ENCODE data around the gene CDK7.

The CDK7 gene

DNA sequence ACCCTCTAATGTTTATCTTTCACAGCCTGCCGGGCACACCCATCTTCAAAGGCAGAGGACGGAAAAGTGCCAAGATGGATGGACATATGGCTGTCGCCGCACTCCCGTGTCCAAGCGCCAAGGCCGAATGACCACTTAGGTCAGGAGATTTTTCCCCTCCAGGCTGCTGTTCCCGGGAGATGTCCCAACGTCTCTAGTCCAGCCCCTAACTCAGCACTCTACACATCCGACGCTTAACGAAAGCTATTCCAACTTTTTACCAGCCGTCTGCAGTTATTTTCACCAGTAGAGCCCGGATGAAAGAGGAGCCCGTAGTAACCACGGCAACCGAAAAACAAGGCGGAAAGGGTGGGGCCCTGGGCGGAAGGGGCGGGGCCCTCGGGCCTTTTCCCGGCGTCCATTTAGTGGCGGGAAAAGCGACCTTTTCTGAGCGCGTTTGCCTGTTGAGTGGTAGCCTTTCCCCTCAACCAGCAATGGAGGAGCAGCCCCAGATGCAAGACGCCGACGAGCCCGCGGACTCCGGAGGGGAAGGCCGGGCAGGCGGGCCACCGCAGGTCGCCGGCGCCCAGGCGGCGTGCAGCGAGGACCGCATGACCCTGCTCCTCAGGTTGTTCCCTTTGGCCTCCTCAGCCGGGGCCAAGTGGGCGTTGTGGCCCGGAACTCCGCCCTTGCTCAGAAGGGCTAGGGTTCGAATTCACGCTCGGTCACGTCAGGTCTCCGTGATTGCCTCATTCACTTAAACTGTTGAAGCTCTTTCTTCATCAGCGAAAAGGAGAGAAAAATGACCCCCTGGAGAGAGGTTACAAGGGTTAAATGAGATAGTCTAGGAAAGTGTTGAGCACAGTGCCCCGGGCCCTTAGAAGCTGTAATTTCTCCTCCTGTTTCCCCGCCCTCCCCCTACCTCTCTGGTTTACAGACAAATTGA, 45.3 kb upstream of the CDK7 start, which contains the start of gene CENPH (continued):
- TF ChIP-seq, protein P1, sequence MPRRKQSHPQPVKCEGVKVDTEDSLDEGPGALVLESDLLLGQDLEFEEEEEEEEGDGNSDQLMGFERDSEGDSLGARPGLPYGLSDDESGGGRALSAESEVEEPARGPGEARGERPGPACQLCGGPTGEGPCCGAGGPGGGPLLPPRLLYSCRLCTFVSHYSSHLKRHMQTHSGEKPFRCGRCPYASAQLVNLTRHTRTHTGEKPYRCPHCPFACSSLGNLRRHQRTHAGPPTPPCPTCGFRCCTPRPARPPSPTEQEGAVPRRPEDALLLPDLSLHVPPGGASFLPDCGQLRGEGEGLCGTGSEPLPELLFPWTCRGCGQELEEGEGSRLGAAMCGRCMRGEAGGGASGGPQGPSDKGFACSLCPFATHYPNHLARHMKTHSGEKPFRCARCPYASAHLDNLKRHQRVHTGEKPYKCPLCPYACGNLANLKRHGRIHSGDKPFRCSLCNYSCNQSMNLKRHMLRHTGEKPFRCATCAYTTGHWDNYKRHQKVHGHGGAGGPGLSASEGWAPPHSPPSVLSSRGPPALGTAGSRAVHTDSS (tag by site-specific recombination; IDR thresholded peaks at IDR 0.05): no peak
- no peak for TF ChIP-seq ZBTB10 (tag by site-specific recombination; IDR thresholded peaks at IDR 0.05)
- TF ChIP-seq ZNF747 (tag by site-specific recombination; IDR thresholded peaks at IDR 0.05): no peak
- TF ChIP-seq ZNF621 (tag by site-specific recombination; IDR thresholded peaks at IDR 0.05): no peak
- TF ChIP-seq, protein P2, sequence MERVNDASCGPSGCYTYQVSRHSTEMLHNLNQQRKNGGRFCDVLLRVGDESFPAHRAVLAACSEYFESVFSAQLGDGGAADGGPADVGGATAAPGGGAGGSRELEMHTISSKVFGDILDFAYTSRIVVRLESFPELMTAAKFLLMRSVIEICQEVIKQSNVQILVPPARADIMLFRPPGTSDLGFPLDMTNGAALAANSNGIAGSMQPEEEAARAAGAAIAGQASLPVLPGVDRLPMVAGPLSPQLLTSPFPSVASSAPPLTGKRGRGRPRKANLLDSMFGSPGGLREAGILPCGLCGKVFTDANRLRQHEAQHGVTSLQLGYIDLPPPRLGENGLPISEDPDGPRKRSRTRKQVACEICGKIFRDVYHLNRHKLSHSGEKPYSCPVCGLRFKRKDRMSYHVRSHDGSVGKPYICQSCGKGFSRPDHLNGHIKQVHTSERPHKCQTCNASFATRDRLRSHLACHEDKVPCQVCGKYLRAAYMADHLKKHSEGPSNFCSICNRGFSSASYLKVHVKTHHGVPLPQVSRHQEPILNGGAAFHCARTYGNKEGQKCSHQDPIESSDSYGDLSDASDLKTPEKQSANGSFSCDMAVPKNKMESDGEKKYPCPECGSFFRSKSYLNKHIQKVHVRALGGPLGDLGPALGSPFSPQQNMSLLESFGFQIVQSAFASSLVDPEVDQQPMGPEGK (tag by site-specific recombination; IDR thresholded peaks at IDR 0.05): no peak
- TF ChIP-seq ZNF354C (tag by site-specific recombination; IDR thresholded peaks at IDR 0.05; ENCODE audit: borderline replicate concordance, low read depth): no peak
- no peak for TF ChIP-seq ZNF114 (tag by site-specific recombination; IDR thresholded peaks at IDR 0.05)
- TF ChIP-seq ZNF274 (IDR thresholded peaks at IDR 0.05; ENCODE audit: low read length): no peak
- no peak for TF ChIP-seq ZNF274 (tag by site-specific recombination; IDR thresholded peaks at IDR 0.05; ENCODE audit: borderline replicate concordance)
- peak; percentile 55 for TF ChIP-seq GLIS1 (tag by site-specific recombination; IDR thresholded peaks at IDR 0.05)
- no peak for TF ChIP-seq ZNF777 (tag by site-specific recombination; IDR thresholded peaks at IDR 0.05; ENCODE audit: borderline replicate concordance)
- TF ChIP-seq ZNF366 (tag by site-specific recombination; conservative IDR thresholded peaks at IDR 0.05): peak; percentile 33
- TF ChIP-seq ZNF837 (tag by site-specific recombination; IDR thresholded peaks at IDR 0.05): no peak
- TF ChIP-seq, protein P3, sequence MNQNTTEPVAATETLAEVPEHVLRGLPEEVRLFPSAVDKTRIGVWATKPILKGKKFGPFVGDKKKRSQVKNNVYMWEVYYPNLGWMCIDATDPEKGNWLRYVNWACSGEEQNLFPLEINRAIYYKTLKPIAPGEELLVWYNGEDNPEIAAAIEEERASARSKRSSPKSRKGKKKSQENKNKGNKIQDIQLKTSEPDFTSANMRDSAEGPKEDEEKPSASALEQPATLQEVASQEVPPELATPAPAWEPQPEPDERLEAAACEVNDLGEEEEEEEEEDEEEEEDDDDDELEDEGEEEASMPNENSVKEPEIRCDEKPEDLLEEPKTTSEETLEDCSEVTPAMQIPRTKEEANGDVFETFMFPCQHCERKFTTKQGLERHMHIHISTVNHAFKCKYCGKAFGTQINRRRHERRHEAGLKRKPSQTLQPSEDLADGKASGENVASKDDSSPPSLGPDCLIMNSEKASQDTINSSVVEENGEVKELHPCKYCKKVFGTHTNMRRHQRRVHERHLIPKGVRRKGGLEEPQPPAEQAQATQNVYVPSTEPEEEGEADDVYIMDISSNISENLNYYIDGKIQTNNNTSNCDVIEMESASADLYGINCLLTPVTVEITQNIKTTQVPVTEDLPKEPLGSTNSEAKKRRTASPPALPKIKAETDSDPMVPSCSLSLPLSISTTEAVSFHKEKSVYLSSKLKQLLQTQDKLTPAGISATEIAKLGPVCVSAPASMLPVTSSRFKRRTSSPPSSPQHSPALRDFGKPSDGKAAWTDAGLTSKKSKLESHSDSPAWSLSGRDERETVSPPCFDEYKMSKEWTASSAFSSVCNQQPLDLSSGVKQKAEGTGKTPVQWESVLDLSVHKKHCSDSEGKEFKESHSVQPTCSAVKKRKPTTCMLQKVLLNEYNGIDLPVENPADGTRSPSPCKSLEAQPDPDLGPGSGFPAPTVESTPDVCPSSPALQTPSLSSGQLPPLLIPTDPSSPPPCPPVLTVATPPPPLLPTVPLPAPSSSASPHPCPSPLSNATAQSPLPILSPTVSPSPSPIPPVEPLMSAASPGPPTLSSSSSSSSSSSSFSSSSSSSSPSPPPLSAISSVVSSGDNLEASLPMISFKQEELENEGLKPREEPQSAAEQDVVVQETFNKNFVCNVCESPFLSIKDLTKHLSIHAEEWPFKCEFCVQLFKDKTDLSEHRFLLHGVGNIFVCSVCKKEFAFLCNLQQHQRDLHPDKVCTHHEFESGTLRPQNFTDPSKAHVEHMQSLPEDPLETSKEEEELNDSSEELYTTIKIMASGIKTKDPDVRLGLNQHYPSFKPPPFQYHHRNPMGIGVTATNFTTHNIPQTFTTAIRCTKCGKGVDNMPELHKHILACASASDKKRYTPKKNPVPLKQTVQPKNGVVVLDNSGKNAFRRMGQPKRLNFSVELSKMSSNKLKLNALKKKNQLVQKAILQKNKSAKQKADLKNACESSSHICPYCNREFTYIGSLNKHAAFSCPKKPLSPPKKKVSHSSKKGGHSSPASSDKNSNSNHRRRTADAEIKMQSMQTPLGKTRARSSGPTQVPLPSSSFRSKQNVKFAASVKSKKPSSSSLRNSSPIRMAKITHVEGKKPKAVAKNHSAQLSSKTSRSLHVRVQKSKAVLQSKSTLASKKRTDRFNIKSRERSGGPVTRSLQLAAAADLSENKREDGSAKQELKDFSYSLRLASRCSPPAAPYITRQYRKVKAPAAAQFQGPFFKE (tag by site-specific recombination; IDR thresholded peaks at IDR 0.05; ENCODE audit: borderline replicate concordance): no peak
- TF ChIP-seq ZNF23 (tag by site-specific recombination; IDR thresholded peaks at IDR 0.05; ENCODE audit: borderline replicate concordance): no peak
- TF ChIP-seq ZNF112 (tag by site-specific recombination; IDR thresholded peaks at IDR 0.05): no peak
- TF ChIP-seq ZNF26 (tag by site-specific recombination; IDR thresholded peaks at IDR 0.05): no peak
- peak; percentile 95 for TF ChIP-seq ZNF660 (tag by site-specific recombination; IDR thresholded peaks at IDR 0.05)
- TF ChIP-seq, protein P4, sequence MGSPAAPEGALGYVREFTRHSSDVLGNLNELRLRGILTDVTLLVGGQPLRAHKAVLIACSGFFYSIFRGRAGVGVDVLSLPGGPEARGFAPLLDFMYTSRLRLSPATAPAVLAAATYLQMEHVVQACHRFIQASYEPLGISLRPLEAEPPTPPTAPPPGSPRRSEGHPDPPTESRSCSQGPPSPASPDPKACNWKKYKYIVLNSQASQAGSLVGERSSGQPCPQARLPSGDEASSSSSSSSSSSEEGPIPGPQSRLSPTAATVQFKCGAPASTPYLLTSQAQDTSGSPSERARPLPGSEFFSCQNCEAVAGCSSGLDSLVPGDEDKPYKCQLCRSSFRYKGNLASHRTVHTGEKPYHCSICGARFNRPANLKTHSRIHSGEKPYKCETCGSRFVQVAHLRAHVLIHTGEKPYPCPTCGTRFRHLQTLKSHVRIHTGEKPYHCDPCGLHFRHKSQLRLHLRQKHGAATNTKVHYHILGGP (tag by site-specific recombination; IDR thresholded peaks at IDR 0.05): peak; percentile 44; the same call in 1 of the 2 replicates
- no peak for TF ChIP-seq ZNF248 (tag by site-specific recombination; IDR thresholded peaks at IDR 0.05)
- TF ChIP-seq ZNF785 (tag by site-specific recombination; IDR thresholded peaks at IDR 0.05): no peak
- TF ChIP-seq KLF7 (tag by site-specific recombination; IDR thresholded peaks at IDR 0.05; ENCODE audit: borderline replicate concordance): peak; percentile 84

Measured in HEK293 (cell line).